Common myeloid progenitor, CD34-positive (primary cell): ENCODE data around the gene CYP2R1.

ENCODE experiments used
- CTCF ChIA-PET: fragments of 350-600 bp; sonication (Branson Sonifier 250); formaldehyde crosslinking; loops from one replicate; lab custom pipeline; 2021; ENCODE audit warnings: antibody characterized with exemption; lab: Charles Lee
- POLR2A ChIA-PET: fragments of 350-600 bp; sonication (Branson Sonifier 250); formaldehyde crosslinking; loops from one replicate; lab custom pipeline; 2021; ENCODE audit warnings: antibody characterized with exemption; lab: Charles Lee
- DNase-seq, 3 donors: peaks; one replicate each; pipeline versions ENCODE4 v3.0.0 to v3.0.0-alpha.2; 2013
- H3K27ac ChIP-seq, 2 experiments: 1 replicate in 1 of 2; 2 replicates in 1 of 2; pipeline ENCODE4 v1.7.0; 2013; ENCODE audit warnings: inconsistent platforms in 2 of 2, low read length in 2 of 2, mild to moderate bottlenecking in 2 of 2, low read depth in 1 of 2, moderate library complexity in 1 of 2; ENCODE audit not compliant: severe bottlenecking in 2 of 2, insufficient read depth in 1 of 2, poor library complexity in 1 of 2
- H3K27me3 ChIP-seq, 5 experiments: replicated peaks in 2 of 5; 1 replicate in 3 of 5; 2 replicates in 2 of 5; pipeline versions ENCODE4 v1.6.1 to v1.7.0; 2013; ENCODE audit warnings: low read length in 4 of 5, mild to moderate bottlenecking in 2 of 5, moderate library complexity in 2 of 5, inconsistent platforms in 1 of 5; ENCODE audit not compliant: insufficient read depth in 5 of 5, control insufficient read depth in 4 of 5
- H3K36me3 ChIP-seq, 4 experiments: 1 replicate in 2 of 4; 2 replicates in 2 of 4; pipeline versions ENCODE4 v1.6.1 to v1.7.0; 2013; ENCODE audit warnings: low read length in 3 of 4, control low read depth in 1 of 4, mild to moderate bottlenecking in 1 of 4; ENCODE audit not compliant: control insufficient read depth in 4 of 4, insufficient read depth in 4 of 4
- H3K4me1 ChIP-seq, 4 experiments: 1 replicate in 3 of 4; 2 replicates in 1 of 4; pipeline versions ENCODE4 v1.6.1 to v1.7.1; 2013; ENCODE audit warnings: low read length in 3 of 4, mild to moderate bottlenecking in 3 of 4, control low read depth in 1 of 4, inconsistent platforms in 1 of 4, moderate library complexity in 1 of 4; ENCODE audit not compliant: control insufficient read depth in 4 of 4, insufficient read depth in 4 of 4; ENCODE audit errors: control extremely low read depth in 1 of 4
- H3K4me3 ChIP-seq, 7 experiments: 1 replicate in 4 of 7; 2 replicates in 3 of 7; pipeline versions ENCODE4 v1.5.1 to v1.7.0; 2013; ENCODE audit warnings: mild to moderate bottlenecking in 7 of 7, low read length in 6 of 7, moderate library complexity in 6 of 7, inconsistent platforms in 2 of 7, low read depth in 2 of 7, control low read depth in 1 of 7; ENCODE audit not compliant: insufficient read depth in 4 of 7, control insufficient read depth in 1 of 7; ENCODE audit errors: extremely low read depth in 1 of 7
- H3K9me3 ChIP-seq, 5 experiments: 1 replicate in 4 of 5; 2 replicates in 1 of 5; pipeline versions ENCODE4 v1.6.1 to v1.7.1; 2013; ENCODE audit warnings: low read length in 4 of 5, mild to moderate bottlenecking in 2 of 5, inconsistent platforms in 1 of 5, low read depth in 1 of 5, moderate library complexity in 1 of 5; ENCODE audit not compliant: control insufficient read depth in 4 of 5, insufficient read depth in 2 of 5; ENCODE audit errors: control extremely low read depth in 1 of 5

Gene CYP2R1

GRCh38 chr11:14835496-14836492 is 56.2 kb downstream of the CYP2R1 start:
- no peaks in the 10 kb centered on the region for H3K4me1 ChIP-seq
- peak in 1 of 3 donors; percentile 2 for DNase-seq
- POLR2A ChIA-PET: no interaction called here
- CTCF ChIA-PET: no interaction called here
- no peaks in the 10 kb centered on the region for H3K9me3 ChIP-seq
- H3K36me3 ChIP-seq: no peaks in the 10 kb centered on the region
- H3K27me3 ChIP-seq: no peaks in the 10 kb centered on the region
- no peak overlapping the region for H3K27ac ChIP-seq
- H3K4me3 ChIP-seq: no peak overlapping the region
